Breast epithelium (tissue), 4 donors: ENCODE measurements around the gene DYNLT1. TPM values are rescaled to one million over a fixed set of nuclear protein-coding genes. Genes with fewer than 3 reads are reported as not detected.
A peak's percentile ranks its signal among the peaks of the same experiment; 100 is the strongest.

Source experiments
- DNase-seq, 2 donors: peaks; one replicate each; pipeline ENCODE4 v3.0.0-alpha.2; 2019; ENCODE audit warnings: low spot score in 2 of 2
- H3K27ac ChIP-seq, 2 donors: fragments of 200-600 bp; sonication (generic) in 1 of 2; one replicate each; pipeline ENCODE4 v1.5.1; 2016 to 2019; ENCODE audit warnings: mild to moderate bottlenecking in 1 of 2
- H3K27me3 ChIP-seq, 2 donors: fragments of 200-600 bp; sonication (generic) in 1 of 2; one replicate each; pipeline versions ENCODE4 v1.5.1 to v1.6.0; 2017 to 2019; ENCODE audit warnings: control low read depth in 1 of 2, mild to moderate bottlenecking in 1 of 2
- H3K36me3 ChIP-seq: fragments of 200-600 bp; one replicate; pipeline ENCODE4 v1.5.1; 2019
- H3K4me1 ChIP-seq, 2 donors: fragments of 200-600 bp; sonication (generic); one replicate each; pipeline ENCODE4 v1.5.1; 2016 to 2019; ENCODE audit warnings: control low read depth in 1 of 2
- H3K4me3 ChIP-seq, 3 donors: fragments of 200-600 bp; sonication (generic); 1 replicate in 2 of 3; 2 replicates in 1 of 3; pipeline ENCODE4 v1.5.1; 2016 to 2019; ENCODE audit warnings: mild to moderate bottlenecking in 3 of 3, moderate library complexity in 2 of 3
- H3K9me3 ChIP-seq, 2 donors: fragments of 200-600 bp; sonication (generic) in 1 of 2; one replicate each; pipeline ENCODE4 v1.5.1; 2016 to 2019; ENCODE audit warnings: control low read depth in 1 of 2
- CTCF ChIP-seq, 3 donors: fragments of 450-650 bp; IDR thresholded peaks; one replicate each; pipeline ENCODE4 v1.5.1; 2016 to 2017; ENCODE audit warnings: antibody characterized with exemption in 3 of 3, mild to moderate bottlenecking in 3 of 3, moderate library complexity in 3 of 3
- POLR2A ChIP-seq: fragments of 450-650 bp; IDR thresholded peaks from one replicate; pipeline ENCODE4 v1.6.1; 2016; ENCODE audit warnings: antibody characterized with exemption, mild to moderate bottlenecking, moderate library complexity
- POLR2AphosphoS5 ChIP-seq, 3 donors: sonication (generic); formaldehyde crosslinking; IDR thresholded peaks; one replicate each; pipeline ENCODE4 v1.6.1; 2017; ENCODE audit warnings: antibody characterized with exemption in 3 of 3
- intact Hi-C: fragments of 100-400 bp; cut with DNase I; formaldehyde crosslinking; loops from one replicate; pipeline ENCODE4 v1.15.1; 2023; ENCODE audit warnings: low total_unique reads
- total RNA-seq, 3 donors: library from RNA; depleted of rRNA; stranded (reverse); fragments of >200 nt; gene quantifications; one replicate each; pipeline ENCODE4 v1.1.0, GENCODE V29; 2016

The DYNLT1 gene
- total RNA-seq, 3 donors from 2014 or later = 48.2 to 76.1 (median 73.4) TPM

- TF ChIP-seq POLR2A = no peak
- no peaks in the 10 kb centered on the region for H3K4me1 ChIP-seq
- no peaks in the 10 kb centered on the region for H3K9me3 ChIP-seq
- no peak overlapping the region for H3K4me3 ChIP-seq
- H3K27ac ChIP-seq = no peak overlapping the region
- DNase-seq = no peak
- intact Hi-C loops = no loop called here
- peaks cover 3% of the 10 kb centered on the region for H3K36me3 ChIP-seq
- no peaks in the 10 kb centered on the region for H3K27me3 ChIP-seq
Measured at GRCh38 chr6:158595223-158595622, 49.3 kb downstream of the DYNLT1 start.

- Histone ChIP-seq H3K4me1 (no peaks in the 10 kb centered on the region), H3K27me3 (no peaks in the 10 kb centered on the region), H3K9me3 (no peaks in the 10 kb centered on the region), H3K36me3 (peaks cover 3% of the 10 kb centered on the region), H3K27ac (no peak overlapping the region), H3K4me3 (no peak overlapping the region)
- intact Hi-C loops = no loop called here
- no peak for DNase-seq
- TF ChIP-seq POLR2AphosphoS5 (IDR thresholded peaks at IDR 0.05) (no peak), POLR2A (no peak)
Measured at GRCh38 chr6:158593670-158594069, 50.9 kb downstream of the DYNLT1 start.

GRCh38 chr6:158591810-158592209, 52.7 kb downstream of the DYNLT1 start:
- Histone ChIP-seq H3K4me3 (no peak overlapping the region), H3K27ac (no peak overlapping the region), H3K27me3 (no peaks in the 10 kb centered on the region), H3K36me3 (peaks cover 7% of the 10 kb centered on the region), H3K4me1 (no peaks in the 10 kb centered on the region), H3K9me3 (no peaks in the 10 kb centered on the region)
- intact Hi-C loops = no loop called here
- no peak for DNase-seq
- TF ChIP-seq POLR2AphosphoS5 (IDR thresholded peaks at IDR 0.05) (no peak), CTCF (IDR thresholded peaks at IDR 0.05) (no peak), POLR2A (no peak)

- Histone ChIP-seq H3K4me3 (no peak overlapping the region), H3K4me1 (no peaks in the 10 kb centered on the region), H3K9me3 (no peaks in the 10 kb centered on the region), H3K27ac (no peak overlapping the region), H3K27me3 (no peaks in the 10 kb centered on the region), H3K36me3 (peaks cover 13% of the 10 kb centered on the region)
- no peak for TF ChIP-seq POLR2A
- TF ChIP-seq POLR2AphosphoS5 (IDR thresholded peaks at IDR 0.05) = no peak
- DNase-seq = no peak
- intact Hi-C loops = no loop called here
Measured at GRCh38 chr6:158591134-158591809, 53.3 kb downstream of the DYNLT1 start.

- TF ChIP-seq POLR2A = no peak
- TF ChIP-seq CTCF (IDR thresholded peaks at IDR 0.05) = no peak
- no peak for TF ChIP-seq POLR2AphosphoS5 (IDR thresholded peaks at IDR 0.05)
- Histone ChIP-seq H3K4me3 (no peak overlapping the region), H3K27ac (no peak overlapping the region), H3K4me1 (no peaks in the 10 kb centered on the region), H3K36me3 (peaks cover 13% of the 10 kb centered on the region), H3K27me3 (no peaks in the 10 kb centered on the region), H3K9me3 (no peaks in the 10 kb centered on the region)
- intact Hi-C loops = no loop called here
- DNase-seq = peak in 1 of 2 donors; percentile 22
Measured at GRCh38 chr6:158589366-158589765, 55.2 kb downstream of the DYNLT1 start.

GRCh38 chr6:158586652-158587051, 57.9 kb downstream of the DYNLT1 start:
- no peaks in the 10 kb centered on the region for H3K27me3 ChIP-seq
- intact Hi-C loops = no loop called here
- H3K4me1 ChIP-seq = no peaks in the 10 kb centered on the region
- H3K9me3 ChIP-seq = no peaks in the 10 kb centered on the region
- peaks cover 13% of the 10 kb centered on the region for H3K36me3 ChIP-seq
- no peak overlapping the region for H3K27ac ChIP-seq
- DNase-seq = no peak
- H3K4me3 ChIP-seq = no peak overlapping the region
- no peak for TF ChIP-seq CTCF (IDR thresholded peaks at IDR 0.05)
- no peak for TF ChIP-seq POLR2A
- no peak for TF ChIP-seq POLR2AphosphoS5 (IDR thresholded peaks at IDR 0.05)

Other genes with a start within 250 kb of the DYNLT1 start
- gene TMEM181, start 84.7 kb downstream of the DYNLT1 start, total RNA-seq = 10 to 100 TPM; 17.0 to 29.3 (median 28.5) TPM
- 1 to 10 TPM; 5.2 to 8.0 (median 7.5) TPM for gene SYTL3, start 5.3 kb upstream of the DYNLT1 start, total RNA-seq
- 100 to 1,000 TPM in 1 of 3 donors, 10 to 100 TPM in 2; 29.1 to 154 (median 59.3) TPM for gene EZR, start 174.6 kb upstream of the DYNLT1 start, total RNA-seq